Spleen (tissue), 11 donors: ENCODE results near the gene CRB2. TPM values are rescaled to one million over a fixed set of nuclear protein-coding genes. Genes with fewer than 3 reads are reported as not detected.

Experiments
- DNase-seq: peaks from one replicate; pipeline ENCODE4 v3.0.0-alpha.2; 2020
- H3K27ac ChIP-seq, 8 donors: fragments of 200-600 bp; sonication (generic) in 7 of 8; 1 replicate in 4 of 8; 2 replicates in 4 of 8; pipeline versions ENCODE4 v1.5.0 to v1.8.0; 2016 to 2021; ENCODE audit warnings: inconsistent platforms in 4 of 8, mild to moderate bottlenecking in 4 of 8, moderate library complexity in 1 of 8
- H3K27me3 ChIP-seq, 7 donors: fragments of 200-600 bp; sonication (generic) in 6 of 7; replicated peaks in 1 of 7; 1 replicate in 4 of 7; 2 replicates in 3 of 7; pipeline versions ENCODE4 v1.5.0 to v1.8.0; 2016 to 2021; ENCODE audit warnings: inconsistent platforms in 3 of 7, mild to moderate bottlenecking in 1 of 7
- H3K36me3 ChIP-seq, 6 donors: fragments of 200-600 bp; sonication (generic) in 5 of 6; 1 replicate in 4 of 6; 2 replicates in 2 of 6; pipeline versions ENCODE4 v1.5.0 to v1.8.0; 2016 to 2021; ENCODE audit warnings: inconsistent platforms in 2 of 6
- H3K4me1 ChIP-seq, 6 donors: fragments of 200-600 bp; sonication (generic) in 5 of 6; 1 replicate in 3 of 6; 2 replicates in 3 of 6; pipeline versions ENCODE4 v1.5.0 to v1.8.0; 2016 to 2021; ENCODE audit warnings: inconsistent platforms in 3 of 6
- H3K4me3 ChIP-seq, 8 donors: fragments of 200-600 bp; sonication (generic) in 7 of 8; 1 replicate in 4 of 8; 2 replicates in 4 of 8; pipeline versions ENCODE4 v1.5.0 to v1.8.0; 2016 to 2021; ENCODE audit warnings: inconsistent platforms in 4 of 8, mild to moderate bottlenecking in 4 of 8, moderate library complexity in 2 of 8
- H3K9me3 ChIP-seq, 8 donors: fragments of 200-600 bp; sonication (generic) in 7 of 8; 1 replicate in 4 of 8; 2 replicates in 4 of 8; pipeline versions ENCODE4 v1.5.0 to v1.8.0; 2016 to 2021; ENCODE audit warnings: inconsistent platforms in 4 of 8
- CTCF ChIP-seq, 11 experiments: fragments of 200-600 bp in 7 of 11; fragments of 450-650 bp in 4 of 11; sonication (generic) in 4 of 11; IDR thresholded peaks in 8 of 11; conservative IDR thresholded peaks in 3 of 11; 1 replicate in 7 of 11; 2 replicates in 4 of 11; pipeline versions ENCODE4 v1.4.0 to v1.8.0; 2016 to 2021; ENCODE audit warnings: antibody characterized with exemption in 11 of 11, inconsistent platforms in 4 of 11, mild to moderate bottlenecking in 1 of 11
- POLR2A ChIP-seq, 3 donors: fragments of 450-650 bp; IDR thresholded peaks; one replicate each; pipeline ENCODE4 v1.5.1; 2017; ENCODE audit warnings: antibody characterized with exemption in 3 of 3, mild to moderate bottlenecking in 1 of 3
- POLR2AphosphoS5 ChIP-seq, 3 donors: sonication (generic); formaldehyde crosslinking; IDR thresholded peaks; one replicate each; pipeline ENCODE4 v1.5.1; 2017; ENCODE audit warnings: antibody characterized with exemption in 3 of 3
- WGBS, 5 donors: extraction: QIAGEN DNeasy Blood & Tissue Kit in 3 of 5; methylation state at CpG; one replicate each; pipeline versions ENCODE4 v1.1.5 to v1.1.7; 2013 to 2018; 5-methylcytosine and 5-hydroxymethylcytosine counted together
- intact Hi-C: fragments of 100-400 bp; cut with DNase I; formaldehyde crosslinking; loops from one replicate; pipeline ENCODE4 v1.15.0; 2023; ENCODE audit warnings: low total_unique reads
- polyA plus RNA-seq, 3 donors: library from polyadenylated mRNA; stranded (reverse); fragments of 200-250 nt; gene quantifications; one replicate each; pipeline ENCODE4 v1.2.1, GENCODE V29; 2013
- total RNA-seq, 7 donors: library from RNA; depleted of rRNA in 3 of 7; stranded (reverse); fragments of >200 nt in 3 of 7; fragmentation: NEBNext Ultra II Directional in 4 of 7; extraction: Animal tissue kit (Norgen Biotek cat#: 25700) in 4 of 7; gene quantifications; one replicate each; pipeline versions ENCODE4 v1.1.0 to v1.2.1, GENCODE V29; 2016 to 2021
- donor health status: healthy with polysubstance abuse.
- donor health status: DM: no; HTN: no; CAD: no; lungs with moderate emphysema.
- donor health status: DM: no; HTN: no; CAD: no.
- donor health status: Bipolar disorder and iron deficiency.
- donor health status: healthy.
- donor health status: DM: no; HTN: no; CAD: no.
- donor health status: DM: yes; HTN: yes; CAD: no.

CRB2 gene
- total and polyA plus RNA-seq, 10 donors: 0.34 to 3.0 (median 1.6) TPM

GRCh38 chr9:123410281-123410910 lies 54.4 kb downstream of the CRB2 start:
- WGBS, 5 donors: 88 to 97% (median 94%) methylated on average over 12 of the region's 12 CpGs
- Histone ChIP-seq H3K36me3 (peaks cover 0 to 65% (median 0%) of the 10 kb centered on the region in 6 donors), H3K27me3 (no peaks in the 10 kb centered on the region), H3K4me3 (no peak overlapping the region), H3K27ac (no peak overlapping the region), H3K9me3 (no peaks in the 10 kb centered on the region), H3K4me1 (peaks cover 0 to 6% (median 0%) of the 10 kb centered on the region in 6 donors)
- intact Hi-C loops: no loop called here
- peak; percentile 28 for DNase-seq
- TF ChIP-seq CTCF (IDR thresholded peaks at IDR 0.05 in 8 of 11, conservative IDR thresholded peaks at IDR 0.05 in 3 of 11) (no peak), POLR2AphosphoS5 (IDR thresholded peaks at IDR 0.05) (no peak), POLR2A (IDR thresholded peaks at IDR 0.05) (no peak)

DNA sequence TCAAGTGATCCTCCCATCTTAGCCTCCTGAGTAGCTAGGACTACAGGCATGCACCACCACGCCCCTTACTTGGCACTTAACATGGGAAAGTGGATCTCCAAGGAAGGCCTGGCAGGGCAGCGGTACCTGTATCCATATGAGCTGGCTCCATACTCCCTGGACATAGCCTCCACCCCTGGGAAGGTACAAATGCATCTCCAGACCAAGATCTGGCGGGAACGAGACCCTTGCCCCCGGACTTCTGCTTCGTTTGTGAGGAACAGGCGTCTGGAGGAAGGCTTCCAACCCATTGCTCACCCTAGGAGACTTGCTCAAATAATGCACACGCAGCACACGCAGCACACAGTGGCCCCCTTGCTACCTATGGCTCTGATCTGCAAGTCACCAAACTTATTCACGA lies 55.2 kb downstream of the CRB2 start:
- Histone ChIP-seq H3K4me3 (no peak overlapping the region), H3K4me1 (peaks cover 0 to 6% (median 0%) of the 10 kb centered on the region in 6 donors), H3K27ac (no peak overlapping the region), H3K27me3 (no peaks in the 10 kb centered on the region), H3K9me3 (no peaks in the 10 kb centered on the region), H3K36me3 (peaks cover 0 to 72% (median 3%) of the 10 kb centered on the region in 6 donors)
- 94 to 99% (median 95%) methylated on average over 10 of the region's 10 CpGs for WGBS, 5 donors
- TF ChIP-seq CTCF (IDR thresholded peaks at IDR 0.05 in 8 of 11, conservative IDR thresholded peaks at IDR 0.05 in 3 of 11) (no peak), POLR2A (IDR thresholded peaks at IDR 0.05) (no peak), POLR2AphosphoS5 (IDR thresholded peaks at IDR 0.05) (no peak)
- intact Hi-C loops: no loop called here
- DNase-seq: peak; percentile 19

DNA sequence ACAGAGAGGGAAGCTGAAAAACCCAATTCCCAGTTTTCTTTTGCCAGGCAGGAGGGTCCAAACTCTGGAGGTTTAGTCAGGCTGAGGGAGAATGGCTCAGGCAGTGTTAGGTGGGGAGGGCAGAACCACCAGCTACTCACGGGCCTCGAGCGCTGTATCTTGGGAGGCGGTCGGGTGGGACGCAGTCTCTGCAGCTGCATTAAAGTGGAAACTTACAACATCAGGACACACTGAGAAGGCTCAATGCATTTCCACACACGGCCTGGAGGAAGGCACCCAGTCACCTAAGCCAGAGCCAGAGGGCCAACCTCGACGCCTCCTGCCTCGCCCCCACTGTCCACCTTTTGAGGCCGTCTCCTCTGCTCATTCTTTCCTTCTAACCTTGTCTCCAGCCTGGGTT lies 55.6 kb downstream of the CRB2 start:
- no peak overlapping the region for H3K4me3 ChIP-seq
- whole genome bisulfite sequencing, 5 donors: 91 to 96% (median 95%) methylated on average over 11 of the region's 11 CpGs
- H3K27ac ChIP-seq: no peak overlapping the region
- H3K27me3 ChIP-seq: no peaks in the 10 kb centered on the region
- peaks cover 0 to 2% (median 0%) of the 10 kb centered on the region in 6 donors for H3K4me1 ChIP-seq
- no peaks in the 10 kb centered on the region for H3K9me3 ChIP-seq
- intact Hi-C loops: no loop called here
- DNase-seq: peak; percentile 44
- TF ChIP-seq CTCF (IDR thresholded peaks at IDR 0.05 in 8 of 11, conservative IDR thresholded peaks at IDR 0.05 in 3 of 11) (no peak), POLR2A (IDR thresholded peaks at IDR 0.05) (no peak), POLR2AphosphoS5 (IDR thresholded peaks at IDR 0.05) (no peak)
- peaks cover 0 to 72% (median 4%) of the 10 kb centered on the region in 6 donors for H3K36me3 ChIP-seq

DNA sequence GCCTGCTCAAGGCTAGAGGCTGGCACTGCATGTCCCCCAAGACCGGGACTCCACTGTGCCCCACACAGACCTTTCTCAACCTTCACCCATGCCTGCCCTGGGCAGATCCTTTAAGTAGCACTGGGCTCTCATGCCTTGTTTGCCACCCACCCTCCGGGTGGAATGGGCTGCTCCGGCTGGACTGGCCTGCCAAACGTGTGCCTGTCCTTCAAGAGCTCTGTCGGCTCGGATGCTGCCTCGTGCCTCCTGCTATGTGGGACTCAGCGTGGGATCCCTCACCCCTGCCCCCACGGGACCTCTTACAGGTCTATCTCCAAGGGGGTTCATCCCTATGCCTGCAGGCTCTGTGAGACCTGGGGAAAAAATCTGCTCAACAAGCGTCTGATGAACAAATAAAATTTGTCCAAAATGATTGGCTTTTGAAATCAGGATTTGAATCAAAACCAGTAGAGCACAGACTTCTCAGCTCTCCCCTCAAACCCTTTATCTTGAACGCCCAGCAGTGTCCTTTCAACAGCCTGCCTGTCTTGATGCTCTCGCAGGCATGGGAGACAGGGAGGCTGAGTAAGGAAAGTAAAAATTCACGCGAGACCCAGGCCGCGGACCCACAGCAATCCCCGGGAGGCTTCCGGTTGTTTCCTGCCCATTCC lies 56.3 kb downstream of the CRB2 start:
- 90 to 93% (median 91%) methylated on average over 14 to 18 of the region's 18 CpGs for WGBS, 5 donors
- H3K4me3 ChIP-seq: no peak overlapping the region
- intact Hi-C loops: no loop called here
- H3K27me3 ChIP-seq: no peaks in the 10 kb centered on the region
- TF ChIP-seq CTCF (IDR thresholded peaks at IDR 0.05 in 8 of 11, conservative IDR thresholded peaks at IDR 0.05 in 3 of 11) (no peak), POLR2AphosphoS5 (IDR thresholded peaks at IDR 0.05) (no peak), POLR2A (IDR thresholded peaks at IDR 0.05) (no peak)
- H3K9me3 ChIP-seq: no peaks in the 10 kb centered on the region
- H3K27ac ChIP-seq: no peak overlapping the region
- peaks cover 0 to 77% (median 4%) of the 10 kb centered on the region in 6 donors for H3K36me3 ChIP-seq
- DNase-seq: peak; percentile 47
- H3K4me1 ChIP-seq: no peaks in the 10 kb centered on the region
